WERI-Rb-1 (cell line): ENCODE results near the gene NDUFAF8.

ENCODE experiments used
- DNase-seq: peaks from one replicate; pipeline ENCODE4 v3.0.0-alpha.2; 2020
- H3K27ac ChIP-seq: fragments of 250-450 bp; sonication (Bioruptor Pico); 2 replicates; pipeline ENCODE4 v1.5.1; 2020; ENCODE audit warnings: mild to moderate bottlenecking, moderate library complexity
- H3K27me3 ChIP-seq: fragments of 250-450 bp; sonication (Bioruptor Pico); 2 replicates; pipeline ENCODE4 v1.5.1; 2021; ENCODE audit warnings: mild to moderate bottlenecking, low read depth, moderate library complexity; ENCODE audit not compliant: insufficient read depth, severe bottlenecking
- H3K36me3 ChIP-seq: fragments of 250-450 bp; sonication (Bioruptor Pico); 2 replicates; pipeline ENCODE4 v1.5.1; 2020; ENCODE audit warnings: mild to moderate bottlenecking, moderate library complexity
- H3K4me3 ChIP-seq: 2 replicates; pipeline ENCODE4 v1.5.1; 2011; ENCODE audit warnings: low read depth, mild to moderate bottlenecking, control low read depth, low read length
- H3K9me3 ChIP-seq: fragments of 250-450 bp; sonication (Bioruptor Pico); 2 replicates; pipeline ENCODE4 v1.5.1; 2021; ENCODE audit warnings: mild to moderate bottlenecking, moderate library complexity; ENCODE audit not compliant: severe bottlenecking
- CTCF ChIP-seq: IDR thresholded peaks from 2 replicates; pipeline ENCODE4 v1.5.1; 2011; ENCODE audit warnings: low read depth, mild to moderate bottlenecking, control low read depth, inconsistent platforms, low read length

NDUFAF8 gene

GRCh38 chr17:81287152-81287551 is 48.0 kb downstream of the NDUFAF8 start:
- H3K27ac ChIP-seq: no peak overlapping the region
- DNase-seq: no peak
- no peak overlapping the region for H3K4me3 ChIP-seq
- peaks cover 2% of the 10 kb centered on the region for H3K9me3 ChIP-seq
- no peak for TF ChIP-seq CTCF
- peaks cover 30% of the 10 kb centered on the region for H3K36me3 ChIP-seq
- no peaks in the 10 kb centered on the region for H3K27me3 ChIP-seq

GRCh38 chr17:81287741-81288430 is 48.8 kb downstream of the NDUFAF8 start:
- H3K4me3 ChIP-seq: no peak overlapping the region
- TF ChIP-seq CTCF: no peak
- no peak overlapping the region for H3K27ac ChIP-seq
- H3K27me3 ChIP-seq: no peaks in the 10 kb centered on the region
- H3K36me3 ChIP-seq: peaks cover 30% of the 10 kb centered on the region
- H3K9me3 ChIP-seq: peaks cover under 1% of the 10 kb centered on the region
- no peak for DNase-seq

- H3K9me3 ChIP-seq: no peaks in the 10 kb centered on the region
Measured at GRCh38 chr17:81288715-81289114, 49.6 kb downstream of the NDUFAF8 start.

GRCh38 chr17:81289627-81290026 is 50.5 kb downstream of the NDUFAF8 start:
- Histone ChIP-seq H3K27me3 (no peaks in the 10 kb centered on the region), H3K36me3 (peaks cover 30% of the 10 kb centered on the region), H3K27ac (no peak overlapping the region), H3K4me3 (no peak overlapping the region), H3K9me3 (no peaks in the 10 kb centered on the region)
- TF ChIP-seq CTCF: 0 out of 2 replicates have a peak, but pooled peaks have one; percentile 4
- no peak for DNase-seq

More at GRCh38 chr17:81288715-81289114, 49.6 kb downstream of the NDUFAF8 start:
- TF ChIP-seq CTCF: no peak
- no peak for DNase-seq
- Histone ChIP-seq H3K27ac (no peak overlapping the region), H3K36me3 (peaks cover 30% of the 10 kb centered on the region), H3K4me3 (no peak overlapping the region), H3K27me3 (no peaks in the 10 kb centered on the region)

GRCh38 chr17:81290230-81290629 is 51.1 kb downstream of the NDUFAF8 start:
- H3K36me3 ChIP-seq: peaks cover 30% of the 10 kb centered on the region
- no peak for TF ChIP-seq CTCF
- H3K9me3 ChIP-seq: no peaks in the 10 kb centered on the region
- no peaks in the 10 kb centered on the region for H3K27me3 ChIP-seq
- no peak overlapping the region for H3K27ac ChIP-seq
- no peak overlapping the region for H3K4me3 ChIP-seq
- no peak for DNase-seq
